Measurements from ENCODE around the gene LGMN.

- peak; percentile 81 for TF ChIP-seq CTCF (conservative IDR thresholded peaks at IDR 0.05; ENCODE audit: low read length)
- TF ChIP-seq EZH2phosphoT487 (IDR thresholded peaks at IDR 0.05; ENCODE audit: borderline replicate concordance) = no peak
These were observed 61.5 kb downstream of the LGMN start for GRCh38 chr14:92686900-92687427.
